DMS53 treated with DMSO at 0.1 percent for 48 hours (cell line): ENCODE results near the gene CDH16.
"Not testable (repeated sequence)": the region's sequence is repeated elsewhere in the genome, so short reads cannot be mapped to it uniquely, and the experiment has no call there.

Experiments
- DNase-seq: peaks from one replicate; lab custom pipeline; 2025; ENCODE audit not compliant: unreplicated experiment; lab: John Stamatoyannopoulos, UW

CDH16 gene

GRCh38 chr16:66898207-66898606, 20.5 kb downstream of the CDH16 start:
- DNase-seq: no peak

- not testable (repeated sequence) for DNase-seq
Measured at GRCh38 chr16:66896682-66897081, 22.0 kb downstream of the CDH16 start.

- no peak for DNase-seq
Measured at GRCh38 chr16:66895999-66896398, 22.7 kb downstream of the CDH16 start.

GRCh38 chr16:66895689-66895979, 23.1 kb downstream of the CDH16 start:
- DNase-seq: no peak

GRCh38 chr16:66894948-66895688, 23.6 kb downstream of the CDH16 start:
- DNase-seq: peak; percentile 35

GRCh38 chr16:66894055-66894454, 24.6 kb downstream of the CDH16 start:
- no peak for DNase-seq

GRCh38 chr16:66891797-66892196, 26.9 kb downstream of the CDH16 start:
- no peak for DNase-seq

- DNase-seq: no peak
Measured at GRCh38 chr16:66891360-66891759, 27.3 kb downstream of the CDH16 start.

- DNase-seq: no peak
Measured at GRCh38 chr16:66890799-66891198, 27.9 kb downstream of the CDH16 start.

GRCh38 chr16:66889622-66890021, 29.1 kb downstream of the CDH16 start:
- no peak for DNase-seq

- no peak for DNase-seq
Measured at GRCh38 chr16:66888647-66889615, 29.8 kb downstream of the CDH16 start.

- DNase-seq: no peak
Measured at GRCh38 chr16:66886914-66887313, 31.8 kb downstream of the CDH16 start.

- no peak for DNase-seq
Measured at GRCh38 chr16:66886321-66886720, 32.4 kb downstream of the CDH16 start.

- DNase-seq: no peak
Measured at GRCh38 chr16:66885491-66885890, 33.2 kb downstream of the CDH16 start.

GRCh38 chr16:66882702-66883101, 36.0 kb downstream of the CDH16 start:
- DNase-seq: no peak

- DNase-seq: no peak
Measured at GRCh38 chr16:66881964-66882508, 36.6 kb downstream of the CDH16 start.

- DNase-seq: no peak
Measured at GRCh38 chr16:66881560-66881959, 37.1 kb downstream of the CDH16 start.

- no peak for DNase-seq
Measured at GRCh38 chr16:66881014-66881417, 37.7 kb downstream of the CDH16 start.

GRCh38 chr16:66880288-66881013, 38.2 kb downstream of the CDH16 start, which contains the start of gene PDP2:
PDP2 (plus strand) TSS chr16:66880515; CDS start chr16:66884285, 3,770 bp downstream.
- DNase-seq: peak; percentile 69

GRCh38 chr16:66878067-66878466, 40.6 kb downstream of the CDH16 start:
- DNase-seq: no peak
